B cell (primary cell): ENCODE results near the gene FAM83G. TPM values are rescaled to one million over a fixed set of nuclear protein-coding genes. Genes with fewer than 3 reads are reported as not detected.

ENCODE experiments used
- ATAC-seq: fragments of 200-7000 bp; cut with Tn5 transposase; one replicate; pipeline ENCODE4 v1.10.0; 2021; ENCODE audit warnings: low read depth, mild to moderate bottlenecking, moderate number of reproducible peaks, moderate library complexity
- CTCF ChIA-PET: fragments of 350-600 bp; sonication (Branson Sonifier 250); formaldehyde crosslinking; loops from one replicate; lab custom pipeline; 2021; ENCODE audit warnings: antibody characterized with exemption, inconsistent platforms; lab: Charles Lee
- POLR2A ChIA-PET: fragments of 350-600 bp; sonication (Branson Sonifier 250); formaldehyde crosslinking; loops from one replicate; lab custom pipeline; 2021; ENCODE audit warnings: antibody characterized with exemption; lab: Charles Lee
- DNase-seq: peaks from one replicate; pipeline ENCODE4 v3.0.0; 2013
- H2AFZ ChIP-seq: 2 replicates; pipeline ENCODE4 v1.6.1; 2012; ENCODE audit warnings: mild to moderate bottlenecking, low read depth, low read length; ENCODE audit not compliant: insufficient read depth, poor library complexity, severe bottlenecking
- H3K27ac ChIP-seq, 2 donors: 1 replicate in 1 of 2; 2 replicates in 1 of 2; pipeline ENCODE4 v1.5.1; 2012 to 2013; ENCODE audit warnings: low read length in 2 of 2, mild to moderate bottlenecking in 2 of 2, moderate library complexity in 1 of 2
- H3K27me3 ChIP-seq, 4 experiments: fragments of 200-600 bp in 1 of 4; sonication (generic) in 1 of 4; replicated peaks in 1 of 4; 1 replicate in 2 of 4; 2 replicates in 2 of 4; pipeline versions ENCODE4 v1.6.1 to v1.7.0; 2013 to 2016; ENCODE audit warnings: low read length in 3 of 4, mild to moderate bottlenecking in 2 of 4, mixed read lengths in 1 of 4, moderate library complexity in 1 of 4; ENCODE audit not compliant: insufficient read depth in 4 of 4, control insufficient read depth in 3 of 4; ENCODE audit errors: control extremely low read depth in 1 of 4
- H3K36me3 ChIP-seq, 2 experiments: replicated peaks in 1 of 2; 1 replicate in 1 of 2; 2 replicates in 1 of 2; pipeline versions ENCODE4 v1.6.1 to v1.7.1; 2013; ENCODE audit warnings: low read length in 1 of 2; ENCODE audit not compliant: insufficient read depth in 2 of 2, control insufficient read depth in 1 of 2; ENCODE audit errors: control extremely low read depth in 1 of 2, extremely low read depth in 1 of 2
- H3K4me1 ChIP-seq, 2 donors: fragments of 200-600 bp in 1 of 2; sonication (generic) in 1 of 2; 1 replicate in 1 of 2; 2 replicates in 1 of 2; pipeline versions ENCODE4 v1.5.1 to v1.6.1; 2013 to 2017; ENCODE audit warnings: low read length in 2 of 2; ENCODE audit not compliant: control insufficient read depth in 2 of 2, insufficient read depth in 2 of 2
- H3K4me2 ChIP-seq: replicated peaks from 2 replicates; pipeline ENCODE3; 2012; ENCODE audit warnings: mild to moderate bottlenecking, low read depth, low read length; ENCODE audit not compliant: poor library complexity, severe bottlenecking
- H3K4me3 ChIP-seq, 5 experiments: fragments of 200-600 bp in 1 of 5; sonication (generic) in 1 of 5; 1 replicate in 3 of 5; 2 replicates in 2 of 5; pipeline versions ENCODE4 v1.5.1 to v1.7.0; 2011 to 2016; ENCODE audit warnings: low read length in 4 of 5, mild to moderate bottlenecking in 4 of 5, low read depth in 2 of 5, control low read depth in 1 of 5, moderate library complexity in 1 of 5; ENCODE audit not compliant: insufficient read depth in 1 of 5; ENCODE audit errors: control extremely low read depth in 1 of 5, extremely low read depth in 1 of 5
- H3K79me2 ChIP-seq: fragments of 200-600 bp; sonication (generic); one replicate; pipeline ENCODE4 v1.6.0; 2016; ENCODE audit warnings: low read length; ENCODE audit not compliant: control insufficient read depth, insufficient read depth
- H3K9ac ChIP-seq: fragments of 200-600 bp; sonication (generic); 2 replicates; pipeline ENCODE4 v1.6.1; 2017; ENCODE audit warnings: mild to moderate bottlenecking, low read length, moderate library complexity
- H3K9me3 ChIP-seq, 3 donors: one replicate each; pipeline versions ENCODE4 v1.6.1 to v1.7.1; 2013; ENCODE audit warnings: low read length in 2 of 3; ENCODE audit not compliant: control insufficient read depth in 2 of 3, insufficient read depth in 1 of 3; ENCODE audit errors: control extremely low read depth in 1 of 3
- H4K20me1 ChIP-seq: 2 replicates; pipeline ENCODE4 v1.6.0; 2012; ENCODE audit warnings: mild to moderate bottlenecking, low read length; ENCODE audit not compliant: insufficient read depth, control insufficient read depth, poor library complexity, severe bottlenecking
- H3K27ac Mint-ChIP-seq: one replicate; pipeline ENCODE4 v1.8.0; 2021; ENCODE audit warnings: mixed read lengths
- H3K27me3 Mint-ChIP-seq: one replicate; pipeline ENCODE4 v1.8.0; 2021; ENCODE audit warnings: mixed read lengths
- H3K4me1 Mint-ChIP-seq: one replicate; pipeline ENCODE4 v1.8.0; 2021; ENCODE audit warnings: mixed read lengths
- H3K4me3 Mint-ChIP-seq: one replicate; pipeline ENCODE4 v1.8.0; 2021; ENCODE audit warnings: mixed read lengths
- H3K9me3 Mint-ChIP-seq: one replicate; pipeline ENCODE4 v1.8.0; 2022; ENCODE audit warnings: mixed read lengths; ENCODE audit not compliant: insufficient read depth
- EZH2 ChIP-seq: IDR thresholded peaks from 2 replicates; pipeline ENCODE4 v1.6.1; 2012; ENCODE audit warnings: borderline replicate concordance, low read depth, mild to moderate bottlenecking, moderate library complexity, low read length; ENCODE audit not compliant: insufficient read depth, poor library complexity, severe bottlenecking
- WGBS: methylation state at CpG from one replicate; pipeline ENCODE4 v1.1.5; 2013; ENCODE audit warnings: missing lambda C conversion rate; ENCODE audit not compliant: insufficient coverage; 5-methylcytosine and 5-hydroxymethylcytosine counted together
- intact Hi-C: fragments of 100-400 bp; cut with micrococcal nuclease; formaldehyde crosslinking; loops from one replicate; pipeline ENCODE4 v1.10.0; 2022
- polyA plus RNA-seq: library from polyadenylated mRNA; depleted of rRNA; stranded (reverse); fragments of >200 nt; gene quantifications from 2 replicates; pipeline ENCODE4 v1.2.3, GENCODE V29; 2012
- total RNA-seq, 2 donors: library from RNA; stranded (reverse); fragments of 120-200 nt in 1 of 2; gene quantifications; 1 replicate in 1 of 2; 2 replicates in 1 of 2; pipeline versions ENCODE4 v1.2.3 to v1.2.4, GENCODE V29; 2013 to 2022
- TF ChIP-seq, protein P1 (sequence below): fragments of 200-600 bp; IDR thresholded peaks from one replicate; pipeline ENCODE4 v1.8.0; 2022; ENCODE audit warnings: antibody characterized with exemption, mild to moderate bottlenecking

FAM83G gene
- total and polyA plus RNA-seq, 2 donors (not counting 1 experiment from before 2014, with no cell fraction given), result 4.7 to 14.3 TPM

DNA sequence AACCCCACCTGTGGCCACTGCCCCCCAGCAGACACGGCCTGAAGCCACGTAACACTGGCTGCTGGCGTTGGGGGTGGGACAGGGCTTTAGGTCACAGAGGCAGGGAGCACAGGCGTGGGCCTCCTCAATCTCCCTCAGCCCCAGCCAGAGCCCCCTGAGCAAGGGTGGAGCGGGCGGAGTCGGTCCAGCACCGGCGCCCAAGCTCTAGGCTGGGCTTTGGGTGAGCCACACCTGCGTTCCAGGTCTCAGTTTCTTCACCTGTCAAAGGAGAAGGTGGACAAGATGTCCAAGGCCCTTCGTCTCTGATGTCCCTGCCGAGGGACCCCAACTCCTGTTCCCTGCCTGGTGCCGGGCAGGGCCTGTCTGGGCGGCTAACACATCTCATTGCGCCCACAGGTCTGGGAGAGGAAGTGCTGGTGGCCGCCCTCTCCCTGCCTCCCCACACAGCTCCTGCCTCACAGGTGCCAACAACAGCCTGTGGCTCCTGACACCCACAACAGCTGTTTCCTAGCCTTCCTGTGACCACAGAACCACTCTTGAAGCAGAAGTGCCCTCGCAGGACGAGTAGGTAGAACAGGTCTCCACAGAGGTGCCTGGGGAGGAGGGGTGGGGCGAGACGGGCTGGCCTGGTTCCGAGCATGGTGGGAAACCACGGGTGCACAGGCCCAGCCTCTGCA is 12.0 kb downstream of the FAM83G start:
- Mint-ChIP-seq H3K4me1 (peaks cover 21% of the 10 kb centered on the region), H3K9me3 (no peaks in the 10 kb centered on the region), H3K27ac (peak overlapping the region; percentile 76), H3K27me3 (no peaks in the 10 kb centered on the region), H3K4me3 (peak overlapping the region; percentile 67)
- H3K4me2 ChIP-seq, result peak overlapping the region; percentile 68
- no peak overlapping the region for H3K27ac ChIP-seq
- peaks cover 21% of the 10 kb centered on the region for H3K79me2 ChIP-seq
- peaks cover 0 to 10% of the 10 kb centered on the region in 2 experiments for H3K36me3 ChIP-seq
- H3K27me3 ChIP-seq, result no peaks in the 10 kb centered on the region
- intact Hi-C loops, result loop anchor here (1.0 kb wide), 1 partner anchor 12 kb away; the partner anchor contains the start of gene FAM83G
- peak overlapping the region; percentile 20 for H2AFZ ChIP-seq
- peak overlapping the region; percentile 28 for H3K9ac ChIP-seq
- H3K4me1 ChIP-seq, result peaks cover 24 to 27% of the 10 kb centered on the region in 2 donors
- peak; percentile 83 for DNase-seq
- peak; percentile 82 for ATAC-seq
- POLR2A ChIA-PET, result interaction anchor here (1.2 kb wide), 1 partner anchor 12 kb away, joined by 5 read pairs; the partner anchor contains the start of gene FAM83G
- no peak for TF ChIP-seq EZH2
- TF ChIP-seq, protein P1, sequence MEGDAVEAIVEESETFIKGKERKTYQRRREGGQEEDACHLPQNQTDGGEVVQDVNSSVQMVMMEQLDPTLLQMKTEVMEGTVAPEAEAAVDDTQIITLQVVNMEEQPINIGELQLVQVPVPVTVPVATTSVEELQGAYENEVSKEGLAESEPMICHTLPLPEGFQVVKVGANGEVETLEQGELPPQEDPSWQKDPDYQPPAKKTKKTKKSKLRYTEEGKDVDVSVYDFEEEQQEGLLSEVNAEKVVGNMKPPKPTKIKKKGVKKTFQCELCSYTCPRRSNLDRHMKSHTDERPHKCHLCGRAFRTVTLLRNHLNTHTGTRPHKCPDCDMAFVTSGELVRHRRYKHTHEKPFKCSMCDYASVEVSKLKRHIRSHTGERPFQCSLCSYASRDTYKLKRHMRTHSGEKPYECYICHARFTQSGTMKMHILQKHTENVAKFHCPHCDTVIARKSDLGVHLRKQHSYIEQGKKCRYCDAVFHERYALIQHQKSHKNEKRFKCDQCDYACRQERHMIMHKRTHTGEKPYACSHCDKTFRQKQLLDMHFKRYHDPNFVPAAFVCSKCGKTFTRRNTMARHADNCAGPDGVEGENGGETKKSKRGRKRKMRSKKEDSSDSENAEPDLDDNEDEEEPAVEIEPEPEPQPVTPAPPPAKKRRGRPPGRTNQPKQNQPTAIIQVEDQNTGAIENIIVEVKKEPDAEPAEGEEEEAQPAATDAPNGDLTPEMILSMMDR, result no peak
- H3K9me3 ChIP-seq, result peaks cover 2 to 10% (median 4%) of the 10 kb centered on the region in 3 donors
- peak overlapping the region in 1 of 5 experiments; percentile 6 for H3K4me3 ChIP-seq
- peaks cover 63% of the 10 kb centered on the region for H4K20me1 ChIP-seq
- CTCF ChIA-PET, result interaction anchor here (1.1 kb wide), 1 partner anchor 31 kb away, joined by 3 read pairs; no protein-coding TSS in a partner anchor
- 37% methylated on average over 19 of the region's 22 CpGs for WGBS
